Lung microvascular endothelial cell (primary cell): ENCODE measurements around the gene METTL21C. TPM values are rescaled to one million over a fixed set of nuclear protein-coding genes. Genes with fewer than 3 reads are reported as not detected.

Experiments used
- DNase-seq, 2 donors: peaks; one replicate each; pipeline versions ENCODE4 v3.0.0 to v3.0.0-alpha.2; 2010; ENCODE audit warnings: low read depth in 2 of 2
- total RNA-seq: library from RNA; depleted of rRNA; stranded (reverse); fragments of >200 nt; gene quantifications from 2 replicates; pipeline ENCODE4 v1.2.1, GENCODE V29; 2014

The METTL21C gene
- total RNA-seq: not detected in 2 replicates

GRCh38 chr13:102694937-102695336 is at the start of gene METTL21C:
Gene METTL21C, minus strand, starts transcription at chr13:102695044. Its CDS starts 546 bp downstream, at chr13:102694498.
- DNase-seq: no peak

DNA sequence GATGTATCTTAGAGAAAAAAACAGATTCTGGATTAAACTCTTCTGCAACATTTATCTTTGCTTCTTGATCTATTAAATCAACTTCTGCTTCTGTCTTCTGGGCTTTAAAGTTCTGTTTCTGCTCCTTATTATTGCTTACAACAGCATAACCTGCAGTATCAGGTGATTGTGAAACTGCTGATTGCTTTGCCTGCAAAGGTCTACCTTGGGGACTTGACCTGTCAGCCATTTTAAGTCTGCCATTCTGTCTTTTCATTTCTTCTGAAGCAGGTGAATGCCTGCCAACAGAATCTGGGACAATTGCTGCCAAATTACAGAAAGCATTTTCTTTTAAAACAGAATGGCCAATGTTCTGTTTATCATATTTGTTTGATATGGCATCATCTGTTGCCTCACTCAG is 47.7 kb upstream of the METTL21C start:
- no peak for DNase-seq

- DNase-seq: no peak
Measured at GRCh38 chr13:102742101-102742500, 47.3 kb upstream of the METTL21C start.

DNA sequence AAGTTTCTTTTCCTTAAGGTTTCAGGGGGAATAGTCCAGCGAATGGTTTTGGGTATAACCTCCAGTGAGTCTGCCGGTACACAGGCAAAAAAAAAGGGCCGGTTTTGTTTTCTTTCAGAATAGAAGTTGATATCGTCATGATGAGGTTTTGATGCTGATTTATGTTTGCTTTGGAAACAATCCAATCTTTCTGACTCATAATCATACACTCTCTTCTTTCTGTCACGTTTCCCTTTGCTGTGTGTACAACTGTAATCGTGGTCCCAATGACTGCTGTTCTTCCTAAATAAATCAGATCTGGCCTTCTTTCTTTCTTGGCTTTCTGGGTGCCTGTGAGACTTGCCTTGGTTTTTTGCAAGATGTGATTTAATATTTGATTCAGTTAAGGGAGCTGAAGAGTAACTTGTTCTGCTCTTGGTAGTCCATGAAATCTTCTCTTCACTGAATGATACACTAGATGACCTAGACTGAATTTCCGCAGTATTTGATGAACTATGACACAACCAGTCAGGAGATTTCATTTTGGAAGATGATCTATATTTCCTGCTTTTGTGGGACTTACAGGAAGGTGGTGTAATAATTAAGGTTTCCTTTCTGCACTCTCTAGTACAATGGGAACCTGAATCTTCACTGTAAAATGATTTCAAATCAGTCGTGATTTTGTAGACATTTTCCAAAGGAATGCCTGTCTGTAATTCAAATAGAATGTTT is 34.9 kb upstream of the METTL21C start:
- DNase-seq: peak; percentile 92 to 95

GRCh38 chr13:102726430-102726829 is 31.6 kb upstream of the METTL21C start:
- DNase-seq: peak; percentile 21 to 75

GRCh38 chr13:102724923-102725322 is 30.1 kb upstream of the METTL21C start:
- DNase-seq: peak; percentile 71 to 92

DNA sequence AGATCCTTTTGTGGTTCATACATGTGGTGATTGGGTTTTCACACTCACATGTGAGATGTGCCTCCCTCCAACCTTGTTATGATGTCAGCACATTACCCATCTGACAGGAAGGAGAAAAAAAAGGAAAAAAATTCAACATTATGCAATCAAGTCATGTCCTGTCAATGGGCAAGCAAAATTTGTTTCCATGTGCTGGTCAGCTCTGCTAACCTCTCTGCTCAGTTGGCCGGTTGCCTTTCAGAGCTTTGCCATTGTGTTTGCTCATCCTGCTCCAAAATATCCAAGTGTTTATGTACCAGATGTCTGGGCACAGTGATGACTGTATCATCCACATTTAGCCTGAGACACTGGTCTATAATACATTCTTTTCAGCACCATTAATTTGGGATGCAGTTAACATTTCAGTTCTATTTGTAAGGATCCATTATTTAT is 27.0 kb upstream of the METTL21C start:
- peak; percentile 56 to 98 for DNase-seq

DNA sequence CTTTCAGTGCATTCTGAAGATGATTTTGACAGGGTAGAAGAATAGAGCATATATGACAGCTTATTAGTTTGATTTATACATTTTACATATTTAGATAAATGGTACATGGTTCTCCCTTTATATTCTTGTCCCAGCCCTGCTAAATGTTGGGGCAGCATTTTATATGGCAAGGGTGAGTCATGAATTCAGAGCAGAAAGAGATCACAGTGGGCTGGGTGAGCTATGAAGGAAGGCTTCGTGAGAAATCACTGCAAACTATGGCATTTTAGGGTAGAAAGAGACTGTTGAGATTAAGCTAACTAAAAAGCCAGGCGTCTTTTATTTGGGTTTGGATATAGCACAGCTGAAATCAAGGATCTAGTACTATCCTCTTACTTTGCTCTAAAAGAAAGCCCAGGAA is 23.9 kb upstream of the METTL21C start:
- DNase-seq: no peak

DNA sequence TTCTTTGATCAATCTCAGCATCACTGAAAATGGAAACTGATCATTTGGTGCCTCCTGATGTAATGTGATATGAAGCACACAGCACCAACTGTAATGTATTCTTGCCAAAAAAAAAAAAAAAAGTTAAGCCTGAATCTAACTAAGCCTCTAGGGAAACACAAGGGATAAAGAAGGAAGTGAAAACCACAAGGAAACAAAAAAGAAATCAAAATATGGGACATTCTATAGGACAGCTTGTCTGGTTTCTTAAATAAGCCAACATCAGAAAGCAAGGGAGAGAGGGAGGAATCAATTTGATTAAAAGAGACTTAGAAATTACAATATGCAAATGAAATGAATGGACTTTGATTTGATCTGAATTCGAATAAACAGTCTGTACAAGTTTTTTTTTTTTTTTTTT is 20.6 kb upstream of the METTL21C start:
- DNase-seq: no peak

DNA sequence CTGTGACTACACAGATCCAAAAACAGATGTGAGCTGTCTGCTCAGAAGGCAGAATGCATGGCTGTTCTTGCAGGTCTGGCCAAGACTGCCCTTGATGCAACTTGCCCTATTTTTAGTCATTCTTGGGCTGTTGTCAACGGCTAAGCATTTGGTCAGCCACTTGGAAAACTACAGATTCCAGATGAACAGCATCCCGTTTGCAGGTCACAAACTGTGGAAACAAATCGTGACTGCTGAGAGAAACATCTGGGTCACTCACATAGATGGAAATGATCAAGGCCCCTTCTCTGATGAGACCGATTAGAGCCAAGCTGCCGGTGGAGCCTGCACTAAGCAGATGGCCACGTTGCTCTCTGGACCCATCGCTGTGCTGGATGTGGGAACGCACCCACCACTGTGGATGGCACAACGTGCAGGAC is 15.4 kb upstream of the METTL21C start:
- no peak for DNase-seq

GRCh38 chr13:102709536-102709935 is 14.7 kb upstream of the METTL21C start:
- DNase-seq: no peak

GRCh38 chr13:102708991-102709390 is 14.1 kb upstream of the METTL21C start:
- no peak for DNase-seq

DNA sequence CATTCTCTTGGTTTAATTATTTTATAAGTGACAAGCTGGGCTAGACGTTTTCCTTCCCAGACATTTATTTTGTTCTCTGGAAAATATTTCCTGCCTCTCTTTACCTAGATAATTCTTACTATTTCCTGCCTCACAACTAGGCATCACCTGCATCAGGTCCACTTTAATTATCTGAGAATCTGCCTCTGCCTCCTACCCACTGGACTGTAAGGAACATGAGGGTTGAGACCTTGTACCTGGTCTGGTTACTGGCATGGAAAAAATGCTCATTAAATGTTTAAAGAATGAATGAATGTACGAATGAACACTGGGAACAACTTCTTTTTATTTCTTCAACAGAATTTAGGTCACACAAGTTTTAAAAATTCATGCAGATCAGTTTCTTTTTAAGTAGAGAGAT is 13.4 kb upstream of the METTL21C start:
- no peak for DNase-seq

- DNase-seq: peak; percentile 80 to 83
Measured at GRCh38 chr13:102707467-102707866, 12.6 kb upstream of the METTL21C start.

GRCh38 chr13:102704238-102705058 is 9.6 kb upstream of the METTL21C start:
- no peak for DNase-seq

- peak in 1 of 2 donors; percentile 46 for DNase-seq
Measured at GRCh38 chr13:102703726-102704035, 8.8 kb upstream of the METTL21C start.

GRCh38 chr13:102702965-102703725 is 8.3 kb upstream of the METTL21C start:
- DNase-seq: no peak

DNA sequence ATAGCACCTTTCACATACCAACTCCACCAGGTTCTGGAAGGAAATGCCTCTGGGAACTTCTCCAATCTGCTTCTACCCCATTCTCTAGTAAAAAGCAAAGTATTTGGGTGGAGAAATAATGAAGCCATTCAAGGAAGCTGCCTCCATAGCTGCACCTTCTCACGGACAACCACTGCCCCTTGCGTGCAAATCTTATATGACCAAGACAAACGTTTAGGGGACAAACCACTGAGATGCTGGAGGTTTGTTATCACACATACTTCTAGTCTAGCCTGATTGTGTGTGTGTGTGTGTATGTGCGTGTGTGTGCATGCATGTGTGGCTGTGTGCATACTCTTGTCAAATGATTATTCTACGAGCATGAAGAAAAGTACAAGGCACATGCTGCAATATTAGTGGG is 6.5 kb upstream of the METTL21C start:
- DNase-seq: no peak

DNA sequence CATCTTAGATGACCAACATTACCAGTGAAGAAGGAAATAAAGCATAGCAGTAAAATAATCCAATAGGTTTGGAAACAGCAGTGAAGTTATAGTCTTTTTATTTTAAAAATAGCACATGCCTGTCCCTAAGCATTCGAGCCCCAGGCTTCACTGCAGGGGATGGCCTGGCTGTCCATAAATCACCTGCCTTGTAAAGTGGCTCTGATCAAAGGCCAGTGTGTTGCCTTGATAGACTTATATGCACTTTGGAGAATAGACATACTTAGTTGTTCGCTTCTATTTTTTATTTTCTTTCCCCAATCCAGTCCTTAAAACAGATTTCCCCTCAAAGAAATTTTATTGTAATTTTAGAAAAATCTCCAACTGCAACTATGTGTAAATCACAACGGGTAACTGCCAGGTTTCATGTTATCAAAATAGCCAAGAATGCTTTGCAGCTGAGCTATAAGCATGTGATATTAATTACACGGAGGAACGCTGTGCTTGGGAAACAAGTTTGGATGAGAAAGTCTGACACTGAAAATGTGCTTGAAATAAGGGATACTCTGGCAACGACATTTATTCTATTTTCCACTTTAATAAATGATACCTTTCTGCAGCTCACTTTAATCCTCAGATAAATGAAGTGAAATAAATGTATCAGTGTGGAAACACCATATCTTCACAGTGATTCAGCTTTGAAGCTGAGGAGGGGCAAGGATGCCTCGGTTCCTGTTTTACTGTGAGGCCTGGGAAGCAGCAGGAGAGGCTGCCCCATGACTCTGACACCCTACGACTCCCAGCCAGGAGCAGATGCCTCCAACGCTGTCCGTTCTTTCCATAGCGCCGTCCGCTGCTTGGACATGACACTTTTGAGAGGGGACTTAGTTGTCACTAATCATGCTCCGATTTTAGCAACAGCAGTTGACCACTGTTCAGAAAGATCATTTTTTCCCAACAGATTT is 5.5 kb upstream of the METTL21C start:
- DNase-seq: no peak

GRCh38 chr13:102699504-102699903 is 4.7 kb upstream of the METTL21C start:
- DNase-seq: no peak

DNA sequence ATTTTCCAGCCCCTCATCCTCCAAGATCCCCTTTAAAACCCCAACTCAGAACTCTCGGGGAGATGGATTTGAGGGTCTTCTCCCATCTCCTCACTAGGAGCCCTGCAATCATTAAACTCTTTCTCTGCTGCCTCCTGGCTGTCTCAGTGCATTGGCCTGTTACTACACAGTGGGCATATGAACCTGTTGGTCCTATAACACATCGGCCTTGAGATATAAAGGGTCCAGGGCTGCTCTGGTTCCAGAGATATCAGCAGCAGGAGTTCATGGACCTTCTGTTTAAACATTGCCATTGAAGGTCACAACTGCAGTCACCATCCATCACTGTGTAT is 3.8 kb upstream of the METTL21C start:
- no peak for DNase-seq
